ENCODE results near the gene CFAP77.
"Not testable (repeated sequence)": the region's sequence is repeated elsewhere in the genome, so short reads cannot be mapped to it uniquely, and the experiment has no call there.

The CFAP77 gene

DNA sequence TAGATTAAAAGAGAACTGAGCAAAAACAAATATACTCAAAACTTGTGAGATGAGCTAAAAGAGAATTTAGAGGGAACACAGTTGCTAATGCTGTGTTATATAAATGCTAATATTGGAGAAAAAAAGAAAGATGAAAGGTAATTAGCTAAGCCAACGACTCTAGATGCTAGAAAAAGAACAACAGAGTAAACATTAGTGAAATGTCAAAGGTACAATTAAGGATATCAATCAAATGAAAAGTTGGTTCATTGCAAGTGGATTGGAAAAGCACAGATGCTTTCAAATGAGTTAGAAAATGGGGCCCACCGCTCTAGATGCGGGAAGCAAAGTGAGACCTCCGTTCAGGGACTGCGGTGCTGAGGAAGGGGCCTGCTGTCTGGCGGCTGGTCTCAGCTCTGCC is 154.5 kb downstream of the CFAP77 start:
- Histone ChIP-seq H3K36me3 (ENCODE audit: control insufficient read depth in 2 of 2, insufficient read depth in 1 of 2, low read length in 2 of 2) (no peaks in the 10 kb centered on the region), H3K27ac (ENCODE audit: extremely low read depth, low read depth, low read length) (no peak overlapping the region), H3K4me3 (ENCODE audit: low read depth, low read length) (no peak overlapping the region), H3K4me1 (ENCODE audit: control insufficient read depth, insufficient read depth, low read length) (no peaks in the 10 kb centered on the region), H3K9me3 (ENCODE audit: control insufficient read depth, insufficient read depth, low read depth, low read length) (no peaks in the 10 kb centered on the region)
- POLR2A ChIA-PET = no interaction called here
- no peak for TF ChIP-seq ZSCAN16 (tag by site-specific recombination; IDR thresholded peaks at IDR 0.05)
- TF ChIP-seq ZNF624 (tag by site-specific recombination; IDR thresholded peaks at IDR 0.05) = no peak
- TF ChIP-seq ZNF48 (tag by site-specific recombination; IDR thresholded peaks at IDR 0.05) = no peak
- no peak for TF ChIP-seq OVOL3 (tag by site-specific recombination; IDR thresholded peaks at IDR 0.05)
- TF ChIP-seq ZNF623 (tag by site-specific recombination; IDR thresholded peaks at IDR 0.05) = no peak
- TF ChIP-seq ZBTB17 (tag by site-specific recombination; IDR thresholded peaks at IDR 0.05) = no peak
- no peak for TF ChIP-seq ZNF132 (tag by site-specific recombination; IDR thresholded peaks at IDR 0.05; ENCODE audit: borderline replicate concordance)
- no peak for TF ChIP-seq ZBTB49 (tag by site-specific recombination; IDR thresholded peaks at IDR 0.05; ENCODE audit: low read depth)
- TF ChIP-seq HOXA7 (CRISPR knock-in tag; IDR thresholded peaks at IDR 0.05; ENCODE audit: borderline replicate concordance) = no peak
- no peak for TF ChIP-seq ZBTB21 (tag by site-specific recombination; IDR thresholded peaks at IDR 0.05)
- TF ChIP-seq, protein P1, sequence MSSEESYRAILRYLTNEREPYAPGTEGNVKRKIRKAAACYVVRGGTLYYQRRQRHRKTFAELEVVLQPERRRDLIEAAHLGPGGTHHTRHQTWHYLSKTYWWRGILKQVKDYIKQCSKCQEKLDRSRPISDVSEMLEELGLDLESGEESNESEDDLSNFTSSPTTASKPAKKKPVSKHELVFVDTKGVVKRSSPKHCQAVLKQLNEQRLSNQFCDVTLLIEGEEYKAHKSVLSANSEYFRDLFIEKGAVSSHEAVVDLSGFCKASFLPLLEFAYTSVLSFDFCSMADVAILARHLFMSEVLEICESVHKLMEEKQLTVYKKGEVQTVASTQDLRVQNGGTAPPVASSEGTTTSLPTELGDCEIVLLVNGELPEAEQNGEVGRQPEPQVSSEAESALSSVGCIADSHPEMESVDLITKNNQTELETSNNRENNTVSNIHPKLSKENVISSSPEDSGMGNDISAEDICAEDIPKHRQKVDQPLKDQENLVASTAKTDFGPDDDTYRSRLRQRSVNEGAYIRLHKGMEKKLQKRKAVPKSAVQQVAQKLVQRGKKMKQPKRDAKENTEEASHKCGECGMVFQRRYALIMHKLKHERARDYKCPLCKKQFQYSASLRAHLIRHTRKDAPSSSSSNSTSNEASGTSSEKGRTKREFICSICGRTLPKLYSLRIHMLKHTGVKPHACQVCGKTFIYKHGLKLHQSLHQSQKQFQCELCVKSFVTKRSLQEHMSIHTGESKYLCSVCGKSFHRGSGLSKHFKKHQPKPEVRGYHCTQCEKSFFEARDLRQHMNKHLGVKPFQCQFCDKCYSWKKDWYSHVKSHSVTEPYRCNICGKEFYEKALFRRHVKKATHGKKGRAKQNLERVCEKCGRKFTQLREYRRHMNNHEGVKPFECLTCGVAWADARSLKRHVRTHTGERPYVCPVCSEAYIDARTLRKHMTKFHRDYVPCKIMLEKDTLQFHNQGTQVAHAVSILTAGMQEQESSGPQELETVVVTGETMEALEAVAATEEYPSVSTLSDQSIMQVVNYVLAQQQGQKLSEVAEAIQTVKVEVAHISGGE (tag by site-specific recombination; conservative IDR thresholded peaks at IDR 0.05; ENCODE audit: low read depth) = no peak
- no peak for TF ChIP-seq ZNF146 (tag by site-specific recombination; IDR thresholded peaks at IDR 0.05)
- CTCF ChIA-PET = interaction anchor here (1.6 to 4.1 kb wide), 2 partner anchors 11 to 57 kb away, joined by 9 to 24 read pairs; no protein-coding TSS in a partner anchor

GRCh38 chr9:132568787-132569186 is 158.8 kb downstream of the CFAP77 start:
- H3K4me3 ChIP-seq (ENCODE audit: low read depth, low read length); H3K9me3 ChIP-seq (ENCODE audit: control insufficient read depth, insufficient read depth, low read depth, low read length); H3K27ac ChIP-seq (ENCODE audit: extremely low read depth, low read depth, low read length); POLR2A ChIA-PET; H3K36me3 ChIP-seq (ENCODE audit: control insufficient read depth in 2 of 2, insufficient read depth in 1 of 2, low read length in 2 of 2); H3K4me1 ChIP-seq (ENCODE audit: control insufficient read depth, insufficient read depth, low read length): not testable (repeated sequence)
- CTCF ChIA-PET = interaction anchor here (0.8 kb wide), 2 partner anchors 20 to 68 kb away, joined by 3 read pairs; no protein-coding TSS in a partner anchor

GRCh38 chr9:132571806-132572600 is 162.0 kb downstream of the CFAP77 start:
- no peak overlapping the region for H3K27ac ChIP-seq (ENCODE audit: extremely low read depth, low read depth, low read length)
- TF ChIP-seq ZIC2 (tag by site-specific recombination; IDR thresholded peaks at IDR 0.05) (peak; percentile 64), REPIN1 (tag by site-specific recombination; IDR thresholded peaks at IDR 0.05; ENCODE audit: low read depth) (no peak), ZNF530 (tag by site-specific recombination; IDR thresholded peaks at IDR 0.05; ENCODE audit: low read depth) (no peak), GLIS1 (tag by site-specific recombination; IDR thresholded peaks at IDR 0.05) (peak; percentile 70), ZNF549 (tag by site-specific recombination; IDR thresholded peaks at IDR 0.05) (no peak)
- H3K36me3 ChIP-seq (ENCODE audit: control insufficient read depth in 2 of 2, insufficient read depth in 1 of 2, low read length in 2 of 2) = no peaks in the 10 kb centered on the region
- POLR2A ChIA-PET = interaction anchor here (0.6 kb wide), 1 partner anchor 30 kb away, joined by 3 read pairs; no protein-coding TSS in a partner anchor
- H3K4me1 ChIP-seq (ENCODE audit: control insufficient read depth, insufficient read depth, low read length) = no peaks in the 10 kb centered on the region
- H3K4me3 ChIP-seq (ENCODE audit: low read depth, low read length) = no peak overlapping the region
- CTCF ChIA-PET = interaction anchor here (0.5 to 5.7 kb wide), 7 partner anchors 8 to 817 kb away, joined by 3 to 54 read pairs (median 4); no protein-coding TSS in a partner anchor
- no peaks in the 10 kb centered on the region for H3K9me3 ChIP-seq (ENCODE audit: control insufficient read depth, insufficient read depth, low read depth, low read length)
